Peyer's patch (tissue), 4 donors: ENCODE measurements around the gene DARS1. TPM values are rescaled to one million over a fixed set of nuclear protein-coding genes. Genes with fewer than 3 reads are reported as not detected.

Source experiments
- DNase-seq, 3 donors: peaks; one replicate each; pipeline ENCODE4 v3.0.0-alpha.2; 2017 to 2019
- H3K27ac ChIP-seq, 4 donors: fragments of 200-600 bp; sonication (generic); one replicate each; pipeline ENCODE4 v1.5.1; 2016 to 2019
- H3K27me3 ChIP-seq, 2 donors: fragments of 200-600 bp; sonication (generic); one replicate each; pipeline ENCODE4 v1.5.1; 2019
- H3K36me3 ChIP-seq, 3 donors: fragments of 200-600 bp; sonication (generic); one replicate each; pipeline ENCODE4 v1.5.1; 2016 to 2019
- H3K4me1 ChIP-seq, 4 donors: fragments of 200-600 bp; sonication (generic); one replicate each; pipeline ENCODE4 v1.5.1; 2016 to 2019
- H3K4me3 ChIP-seq, 4 donors: fragments of 200-600 bp; sonication (generic); 1 replicate in 3 of 4; 2 replicates in 1 of 4; pipeline ENCODE4 v1.5.1; 2016 to 2019; ENCODE audit warnings: mild to moderate bottlenecking in 1 of 4
- H3K9me3 ChIP-seq, 4 donors: fragments of 200-600 bp; sonication (generic); one replicate each; pipeline ENCODE4 v1.5.1; 2016 to 2019; ENCODE audit warnings: mild to moderate bottlenecking in 1 of 4
- CTCF ChIP-seq, 6 experiments: fragments of 450-650 bp in 4 of 6; fragments of 200-600 bp in 2 of 6; sonication (generic) in 1 of 6; IDR thresholded peaks; one replicate each; pipeline ENCODE4 v1.5.1; 2017 to 2019; ENCODE audit warnings: antibody characterized with exemption in 6 of 6, mild to moderate bottlenecking in 3 of 6, moderate library complexity in 1 of 6
- POLR2A ChIP-seq, 2 donors: fragments of 450-650 bp; IDR thresholded peaks; one replicate each; pipeline ENCODE4 v1.5.1; 2017; ENCODE audit warnings: antibody characterized with exemption in 2 of 2, mild to moderate bottlenecking in 2 of 2, moderate library complexity in 2 of 2
- total RNA-seq, 4 donors: library from RNA; depleted of rRNA; stranded (reverse); fragments of >200 nt; gene quantifications; one replicate each; pipeline ENCODE4 v1.1.0, GENCODE V29; 2016

The DARS1 gene
- total RNA-seq, 4 donors from 2014 or later = 27.5 to 75.9 (median 30.6) TPM

DNA sequence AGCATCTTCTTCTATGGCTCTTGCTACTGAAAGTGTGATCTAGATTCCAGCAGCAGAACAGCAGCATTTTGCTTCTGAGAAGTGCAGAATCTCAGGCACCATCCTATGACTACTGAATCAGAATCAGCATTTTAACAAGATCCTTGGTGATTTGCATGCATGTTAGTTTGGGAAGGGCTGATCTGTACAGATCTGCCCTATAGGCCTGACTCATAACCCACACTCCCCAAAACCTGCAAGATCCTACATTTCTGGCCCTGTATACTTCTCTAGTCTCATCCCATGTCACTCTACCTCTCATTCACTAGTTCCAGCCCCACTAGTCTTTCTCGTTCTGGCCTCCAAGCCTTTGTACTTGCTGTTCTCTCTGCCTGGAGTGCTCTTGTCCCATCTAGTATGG, 15.7 kb upstream of the DARS1 start:
- DNase-seq = no peak
- no peak overlapping the region for H3K4me3 ChIP-seq
- H3K9me3 ChIP-seq = no peaks in the 10 kb centered on the region
- no peaks in the 10 kb centered on the region for H3K27me3 ChIP-seq
- peak overlapping the region in 1 of 4 donors; percentile 70 for H3K27ac ChIP-seq
- peaks cover 0 to 4% (median 0%) of the 10 kb centered on the region in 4 donors for H3K4me1 ChIP-seq
- no peaks in the 10 kb centered on the region for H3K36me3 ChIP-seq
- no peak for TF ChIP-seq POLR2A (IDR thresholded peaks at IDR 0.05)

DNA sequence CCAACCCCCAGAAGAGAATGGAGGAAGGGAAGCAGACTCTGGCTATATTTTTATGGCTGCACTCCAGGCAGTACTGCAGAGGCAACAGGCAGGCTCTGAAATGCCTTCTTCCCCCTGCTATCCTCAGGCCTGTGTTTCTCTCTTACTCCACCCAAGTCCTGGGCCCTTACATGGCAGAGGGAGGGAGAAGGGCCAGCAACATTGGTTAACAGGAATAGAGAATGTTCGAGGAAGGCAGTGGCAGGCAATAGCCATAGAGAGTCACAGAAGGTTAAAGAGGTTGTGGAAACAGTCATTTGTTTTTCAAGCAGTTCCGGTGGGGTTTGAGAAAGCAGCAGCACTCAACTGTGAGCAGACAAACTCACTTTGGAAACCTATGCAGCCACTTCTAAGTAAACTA, 15.1 kb upstream of the DARS1 start:
- TF ChIP-seq CTCF (IDR thresholded peaks at IDR 0.05) (no peak), POLR2A (IDR thresholded peaks at IDR 0.05) (no peak)
- H3K9me3 ChIP-seq = no peaks in the 10 kb centered on the region
- no peaks in the 10 kb centered on the region for H3K36me3 ChIP-seq
- H3K27ac ChIP-seq = peak overlapping the region in 1 of 4 donors; percentile 70
- no peak overlapping the region for H3K4me3 ChIP-seq
- no peak for DNase-seq
- H3K4me1 ChIP-seq = peaks cover 0 to 4% (median 0%) of the 10 kb centered on the region in 4 donors
- no peaks in the 10 kb centered on the region for H3K27me3 ChIP-seq

DNA sequence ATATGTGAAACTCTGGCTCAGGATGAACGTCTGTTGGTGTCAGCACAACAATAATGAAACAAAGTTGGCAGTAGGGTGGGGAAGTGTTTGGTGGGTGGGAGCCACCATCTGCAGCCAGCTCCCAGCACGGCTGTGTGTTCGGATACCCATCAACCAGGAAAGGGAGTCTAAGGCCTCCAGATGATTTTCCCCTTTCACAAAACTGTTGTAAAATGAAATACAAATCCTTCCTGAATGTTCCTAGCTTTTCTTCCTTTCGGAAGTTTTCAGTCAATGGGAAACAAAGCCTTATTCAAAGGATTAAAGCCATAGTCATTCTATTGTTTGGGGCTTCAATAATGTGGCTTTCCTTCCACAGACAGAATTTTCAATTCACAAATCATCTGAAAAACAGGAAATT, 14.5 kb upstream of the DARS1 start:
- Histone ChIP-seq H3K9me3 (no peaks in the 10 kb centered on the region), H3K36me3 (no peaks in the 10 kb centered on the region), H3K27ac (peak overlapping the region in 1 of 4 donors; percentile 70), H3K4me3 (no peak overlapping the region), H3K4me1 (peaks cover 0 to 4% (median 0%) of the 10 kb centered on the region in 4 donors), H3K27me3 (no peaks in the 10 kb centered on the region)
- DNase-seq = no peak
- no peak for TF ChIP-seq POLR2A (IDR thresholded peaks at IDR 0.05)
- TF ChIP-seq CTCF (IDR thresholded peaks at IDR 0.05) = no peak

DNA sequence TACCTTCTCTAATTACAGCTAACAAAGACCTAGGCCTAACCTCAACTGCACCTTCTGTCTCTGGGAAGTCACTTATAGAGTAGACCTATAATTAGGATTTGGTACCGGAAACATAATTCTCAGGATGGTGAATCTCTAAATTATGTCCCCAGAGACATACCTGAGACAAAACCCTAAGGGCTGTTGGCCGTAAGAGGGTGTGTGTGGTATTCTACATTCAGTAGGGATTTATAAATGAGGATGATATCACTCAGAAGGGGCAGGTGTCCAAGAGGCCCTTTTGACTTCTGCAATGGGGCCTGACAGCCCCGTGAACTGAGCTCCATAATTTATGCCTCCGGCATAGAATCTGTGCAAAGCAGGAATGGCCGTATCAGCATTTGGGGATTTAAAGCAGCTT, 13.5 kb upstream of the DARS1 start:
- Histone ChIP-seq H3K36me3 (no peaks in the 10 kb centered on the region), H3K4me3 (no peak overlapping the region), H3K4me1 (peaks cover 0 to 4% (median 0%) of the 10 kb centered on the region in 4 donors), H3K9me3 (no peaks in the 10 kb centered on the region), H3K27ac (no peak overlapping the region), H3K27me3 (no peaks in the 10 kb centered on the region)
- TF ChIP-seq CTCF (IDR thresholded peaks at IDR 0.05) (no peak), POLR2A (IDR thresholded peaks at IDR 0.05) (no peak)
- no peak for DNase-seq

DNA sequence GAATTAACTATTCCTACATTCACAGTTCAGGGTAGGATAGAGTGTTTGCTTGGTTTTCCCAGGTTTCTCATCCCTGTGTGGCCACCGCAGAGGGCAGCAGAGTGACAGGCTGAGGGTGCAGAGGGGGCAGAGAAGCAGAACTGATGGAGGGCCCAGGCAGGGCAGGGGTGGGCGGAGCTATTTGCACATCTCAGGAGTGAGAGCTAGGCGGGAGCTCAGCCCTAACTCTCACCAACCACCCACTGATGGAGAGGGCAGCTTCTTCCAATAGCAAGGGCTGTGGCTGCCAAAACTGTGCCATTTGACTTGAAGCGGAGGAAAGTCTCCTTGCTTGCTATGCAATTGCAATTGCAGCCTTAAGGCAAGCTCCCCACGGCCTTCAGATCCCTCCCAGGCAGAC, 12.0 kb upstream of the DARS1 start:
- H3K4me1 ChIP-seq = peaks cover 0 to 4% (median 0%) of the 10 kb centered on the region in 4 donors
- no peak overlapping the region for H3K4me3 ChIP-seq
- peak in 2 of 3 donors; percentile 88 to 89 for DNase-seq
- H3K36me3 ChIP-seq = no peaks in the 10 kb centered on the region
- H3K9me3 ChIP-seq = no peaks in the 10 kb centered on the region
- H3K27ac ChIP-seq = peak overlapping the region in 1 of 4 donors; percentile 60
- TF ChIP-seq POLR2A (IDR thresholded peaks at IDR 0.05) (no peak), CTCF (IDR thresholded peaks at IDR 0.05) (peak in 1 of 6 experiments; percentile 30)
- no peaks in the 10 kb centered on the region for H3K27me3 ChIP-seq

- TF ChIP-seq CTCF (IDR thresholded peaks at IDR 0.05) = no peak
- no peak for TF ChIP-seq POLR2A (IDR thresholded peaks at IDR 0.05)
- Histone ChIP-seq H3K27ac (no peak overlapping the region), H3K36me3 (no peaks in the 10 kb centered on the region), H3K9me3 (no peaks in the 10 kb centered on the region), H3K27me3 (no peaks in the 10 kb centered on the region), H3K4me3 (no peak overlapping the region), H3K4me1 (peaks cover 0 to 4% (median 0%) of the 10 kb centered on the region in 4 donors)
- DNase-seq = no peak
Observed at GRCh38 chr2:135996304-135996703, 10.9 kb upstream of the DARS1 start.
